Keratinocyte (primary cell): ENCODE results near the gene SLC6A3. TPM values are rescaled to one million over a fixed set of nuclear protein-coding genes. Genes with fewer than 3 reads are reported as not detected.
"Not testable (repeated sequence)": the region's sequence is repeated elsewhere in the genome, so short reads cannot be mapped to it uniquely, and the experiment has no call there.

Source experiments
- DNase-seq: peaks from one replicate; pipeline ENCODE4 v3.0.0-alpha.2; 2011; ENCODE audit warnings: low read depth, missing footprints, low spot score
- FAIRE-seq: peaks from 2 replicates; lab custom pipeline; 2011; peaks lifted over from hg19 to GRCh38; lab: Jason Lieb, UNC
- H2AFZ ChIP-seq: 2 replicates; pipeline ENCODE4 v1.6.0; 2012; ENCODE audit warnings: low read length, control low read depth, inconsistent platforms; ENCODE audit not compliant: control insufficient read depth
- H3K27ac ChIP-seq: 2 replicates; pipeline ENCODE4 v1.5.1; 2011; ENCODE audit warnings: low read length; ENCODE audit not compliant: control insufficient read depth, insufficient read depth
- H3K27me3 ChIP-seq: 3 replicates; pipeline ENCODE4 v1.6.0; 2011; ENCODE audit warnings: low read length; ENCODE audit not compliant: control insufficient read depth, insufficient read depth; ENCODE audit errors: extremely low read depth
- H3K36me3 ChIP-seq, 2 experiments: 2 replicates in 1 of 2; 3 replicates in 1 of 2; pipeline ENCODE4 v1.5.1; 2011; ENCODE audit warnings: low read length in 2 of 2, mild to moderate bottlenecking in 1 of 2; ENCODE audit not compliant: control insufficient read depth in 2 of 2, insufficient read depth in 2 of 2; ENCODE audit errors: extremely low read depth in 1 of 2
- H3K4me1 ChIP-seq: 3 replicates; pipeline ENCODE4 v1.5.1; 2011; ENCODE audit warnings: low read length; ENCODE audit not compliant: control insufficient read depth, insufficient read depth; ENCODE audit errors: extremely low read depth
- H3K4me2 ChIP-seq: 3 replicates; pipeline ENCODE4 v1.6.0; 2011; ENCODE audit warnings: low read depth, low read length; ENCODE audit not compliant: control insufficient read depth, insufficient read depth; ENCODE audit errors: extremely low read depth
- H3K4me3 ChIP-seq, 3 experiments: fragments of 200-600 bp in 1 of 3; sonication (generic) in 1 of 3; 2 replicates in 2 of 3; 3 replicates in 1 of 3; pipeline ENCODE4 v1.5.1; 2011 to 2016; ENCODE audit warnings: low read length in 3 of 3, mild to moderate bottlenecking in 3 of 3, control low read depth in 2 of 3, inconsistent platforms in 1 of 3, low read depth in 1 of 3, mixed read lengths in 1 of 3, mixed run types in 1 of 3, moderate library complexity in 1 of 3; ENCODE audit not compliant: control insufficient read depth in 2 of 3, insufficient read depth in 2 of 3; ENCODE audit errors: extremely low read depth in 1 of 3
- H3K79me2 ChIP-seq: 2 replicates; pipeline ENCODE4 v1.6.0; 2012; ENCODE audit warnings: low read length; ENCODE audit not compliant: control insufficient read depth, insufficient read depth
- H3K9ac ChIP-seq: 3 replicates; pipeline ENCODE4 v1.6.0; 2011; ENCODE audit warnings: low read length; ENCODE audit not compliant: control insufficient read depth, insufficient read depth; ENCODE audit errors: extremely low read depth
- H3K9me1 ChIP-seq: 3 replicates; pipeline ENCODE4 v1.6.0; 2011; ENCODE audit warnings: low read length; ENCODE audit not compliant: control insufficient read depth, insufficient read depth; ENCODE audit errors: extremely low read depth
- H3K9me3 ChIP-seq: 2 replicates; pipeline ENCODE4 v1.5.1; 2012; ENCODE audit warnings: low read depth, low read length; ENCODE audit not compliant: control insufficient read depth
- H4K20me1 ChIP-seq: 3 replicates; pipeline ENCODE4 v1.6.0; 2011; ENCODE audit warnings: low read length; ENCODE audit not compliant: control insufficient read depth, insufficient read depth; ENCODE audit errors: extremely low read depth
- CTCF ChIP-seq, 3 experiments: IDR thresholded peaks in 1 of 3; conservative IDR thresholded peaks in 1 of 3; optimal IDR thresholded peaks in 1 of 3; 2 replicates in 2 of 3; 3 replicates in 1 of 3; pipeline versions ENCODE3 to v1.5.1; 2011; ENCODE audit warnings: low read length in 3 of 3, mild to moderate bottlenecking in 3 of 3, moderate library complexity in 2 of 3, control low read depth in 1 of 3, inconsistent platforms in 1 of 3; ENCODE audit not compliant: insufficient read depth in 2 of 3; ENCODE audit errors: extremely low read depth in 1 of 3
- EZH2 ChIP-seq: IDR thresholded peaks from one replicate; pipeline ENCODE4 v1.6.1; 2012; ENCODE audit warnings: inconsistent platforms, mild to moderate bottlenecking, low read length, moderate library complexity
- dilution Hi-C: fragments of 300-500 bp; cut with MboI; formaldehyde crosslinking; loops from one replicate; pipeline ENCODE4 v1.7.0; 2020; ENCODE audit warnings: low sequenced_read_pairs; ENCODE audit not compliant: extremely low pct_ligation_motif_present
- polyA plus RNA-seq, 5 experiments: library from polyadenylated mRNA; depleted of rRNA in 3 of 5; stranded (reverse) in 3 of 5; stranded (forward) in 1 of 5; unstranded in 1 of 5; fragments of >200 nt; gene quantifications; 1 replicate in 1 of 5; 2 replicates in 3 of 5; 3 replicates in 1 of 5; pipeline versions ENCODE4 v1.2.1 to v1.2.3, GENCODE V29; 2011 to 2012; ENCODE audit warnings: missing spikeins in 2 of 5, low read depth in 1 of 5, low replicate concordance in 1 of 5

SLC6A3 gene
- polyA plus RNA-seq, 1 donor (not counting 4 experiments of a cell fraction or from before 2014, with no cell fraction given), result 0.03 TPM

DNA sequence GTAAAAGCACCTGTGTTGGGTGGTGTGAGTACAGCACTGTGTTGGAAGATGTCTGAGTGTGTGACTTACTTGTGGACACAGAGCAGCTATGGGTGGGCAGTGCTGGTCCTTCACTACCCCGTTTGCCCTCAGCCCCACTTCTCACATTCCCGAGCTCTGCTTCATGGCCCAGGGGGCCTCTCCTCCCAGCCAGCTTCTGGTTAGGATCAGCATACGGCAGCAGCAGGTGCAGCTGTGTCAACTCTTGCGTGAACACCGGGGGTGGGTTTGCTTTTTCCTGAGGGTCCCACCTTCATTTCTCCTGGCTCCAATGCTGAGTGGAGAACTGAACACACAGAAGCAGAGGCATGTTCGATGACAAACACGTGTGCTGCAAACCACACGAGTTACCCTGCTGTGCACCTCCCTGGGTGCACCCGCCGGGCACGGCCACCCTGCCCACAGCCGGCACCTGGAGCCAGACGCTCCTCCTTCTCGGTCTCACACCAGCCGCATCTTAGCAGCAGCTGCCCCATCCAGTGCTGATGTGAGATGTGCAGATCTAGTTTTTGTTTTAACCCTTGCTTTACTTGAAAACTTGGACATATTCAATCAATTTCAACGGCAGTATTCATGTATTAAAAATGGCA, 14.9 kb upstream of the SLC6A3 start:
- no peak for FAIRE-seq
- Histone ChIP-seq H3K27ac (no peak overlapping the region), H3K36me3 (peaks cover 14 to 17% of the 10 kb centered on the region in 2 experiments), H3K4me1 (no peaks in the 10 kb centered on the region), H2AFZ (no peak overlapping the region), H3K9ac (no peak overlapping the region), H3K4me2 (no peak overlapping the region), H3K4me3 (no peak overlapping the region), H3K9me1 (no peaks in the 10 kb centered on the region), H4K20me1 (no peaks in the 10 kb centered on the region), H3K27me3 (no peaks in the 10 kb centered on the region), H3K9me3 (peaks cover 6% of the 10 kb centered on the region), H3K79me2 (no peaks in the 10 kb centered on the region)
- DNase-seq, result no peak
- TF ChIP-seq CTCF (optimal IDR thresholded peaks at IDR 0.05 in 1 of 3, IDR thresholded peaks at IDR 0.05 in 1 of 3, conservative IDR thresholded peaks at IDR 0.05 in 1 of 3; ENCODE audit: extremely low read depth in 1 of 3, insufficient read depth in 2 of 3, low read length in 3 of 3) (no peak), EZH2 (no peak)
- dilution Hi-C loops, result no loop called here

GRCh38 chr5:1459435-1459834, 14.2 kb upstream of the SLC6A3 start:
- H3K4me2 ChIP-seq, H3K79me2 ChIP-seq, H3K9me1 ChIP-seq, H4K20me1 ChIP-seq, H3K4me1 ChIP-seq, DNase-seq, H2AFZ ChIP-seq, H3K4me3 ChIP-seq, FAIRE-seq, H3K27me3 ChIP-seq, H3K9ac ChIP-seq, H3K9me3 ChIP-seq, H3K27ac ChIP-seq, dilution Hi-C loops: not testable (repeated sequence)
- H3K36me3 ChIP-seq, result peaks cover 14 to 16% of the 10 kb centered on the region in 2 experiments

- H2AFZ ChIP-seq, H3K27ac ChIP-seq, H3K36me3 ChIP-seq, DNase-seq, H3K9me1 ChIP-seq, H3K4me3 ChIP-seq, H3K9me3 ChIP-seq, H3K9ac ChIP-seq, H4K20me1 ChIP-seq, H3K4me2 ChIP-seq, dilution Hi-C loops, H3K27me3 ChIP-seq, H3K4me1 ChIP-seq, FAIRE-seq, H3K79me2 ChIP-seq: not testable (repeated sequence)
Observed at GRCh38 chr5:1456110-1456881, 11.1 kb upstream of the SLC6A3 start.
